ENCODE data around the gene GTSE1. TPM values are rescaled to one million over a fixed set of nuclear protein-coding genes. Genes with fewer than 3 reads are reported as not detected.

The GTSE1 gene
- total and polyA plus RNA-seq, 2 experiments from 2014 or later = 6.1 to 8.0 TPM

GRCh38 chr22:46368422-46368821 is 71.8 kb downstream of the GTSE1 start:
- Histone ChIP-seq H3K9me3 (ENCODE audit: low read depth) (no peaks in the 10 kb centered on the region), H3F3A (ENCODE audit: insufficient read depth) (no peaks in the 10 kb centered on the region), H3K36me3 (ENCODE audit: low read depth) (no peaks in the 10 kb centered on the region), H3K27ac (no peak overlapping the region), H3K9ac (no peak overlapping the region), H3K27me3 (replicated peaks; ENCODE audit: insufficient read depth) (no peaks in the 10 kb centered on the region), H3K9me2 (ENCODE audit: insufficient read depth) (no peaks in the 10 kb centered on the region), H3K4me2 (ENCODE audit: unreplicated experiment) (no peak overlapping the region), H3K4me3 (no peak overlapping the region), H3K79me2 (ENCODE audit: insufficient read depth) (no peaks in the 10 kb centered on the region), H3K4me1 (ENCODE audit: insufficient read depth) (no peaks in the 10 kb centered on the region), H2AFZ (no peak overlapping the region), H4K20me1 (ENCODE audit: insufficient read depth) (no peaks in the 10 kb centered on the region)
- no peak for DNase-seq
- WGBS, 2 experiments (ENCODE audit: low coverage in 1 of 2, low lambda C conversion rate in 2 of 2, missing lambda C conversion rate in 2 of 2) = 60 to 69% methylated on average over 11 to 12 of the region's 12 CpGs
- in situ Hi-C loops (cut with MboI) = no loop called here
- no peak for TF ChIP-seq EZH2 (IDR thresholded peaks at IDR 0.05; ENCODE audit: insufficient read depth, poor library complexity, severe bottlenecking)
- TF ChIP-seq EZH2phosphoT487 (IDR thresholded peaks at IDR 0.05; ENCODE audit: insufficient read depth, low read depth) = no peak

GRCh38 chr22:46368871-46369715 is 72.4 kb downstream of the GTSE1 start:
- Histone ChIP-seq H3K36me3 (ENCODE audit: low read depth) (no peaks in the 10 kb centered on the region), H3K4me1 (ENCODE audit: insufficient read depth) (no peaks in the 10 kb centered on the region), H3K4me2 (ENCODE audit: unreplicated experiment) (no peak overlapping the region), H3K9me3 (ENCODE audit: low read depth) (no peaks in the 10 kb centered on the region), H3K27ac (no peak overlapping the region), H3K9me2 (ENCODE audit: insufficient read depth) (no peaks in the 10 kb centered on the region), H3K4me3 (no peak overlapping the region), H3K27me3 (replicated peaks; ENCODE audit: insufficient read depth) (no peaks in the 10 kb centered on the region), H3K9ac (no peak overlapping the region), H3K79me2 (ENCODE audit: insufficient read depth) (no peaks in the 10 kb centered on the region), H3F3A (ENCODE audit: insufficient read depth) (no peaks in the 10 kb centered on the region), H4K20me1 (ENCODE audit: insufficient read depth) (no peaks in the 10 kb centered on the region), H2AFZ (no peak overlapping the region)
- TF ChIP-seq EZH2phosphoT487 (IDR thresholded peaks at IDR 0.05; ENCODE audit: insufficient read depth, low read depth) (no peak), EZH2 (IDR thresholded peaks at IDR 0.05; ENCODE audit: insufficient read depth, poor library complexity, severe bottlenecking) (no peak)
- 71 to 72% methylated on average over 30 to 31 of the region's 31 CpGs for WGBS, 2 experiments (ENCODE audit: low coverage in 1 of 2, low lambda C conversion rate in 2 of 2, missing lambda C conversion rate in 2 of 2)
- DNase-seq = no peak
- in situ Hi-C loops (cut with MboI) = no loop called here

GRCh38 chr22:46369716-46370583 is 73.3 kb downstream of the GTSE1 start:
- TF ChIP-seq EZH2 (IDR thresholded peaks at IDR 0.05; ENCODE audit: insufficient read depth, poor library complexity, severe bottlenecking) (no peak), EZH2phosphoT487 (IDR thresholded peaks at IDR 0.05; ENCODE audit: insufficient read depth, low read depth) (no peak)
- Histone ChIP-seq H3K4me1 (ENCODE audit: insufficient read depth) (no peaks in the 10 kb centered on the region), H3K79me2 (ENCODE audit: insufficient read depth) (no peaks in the 10 kb centered on the region), H3K4me2 (ENCODE audit: unreplicated experiment) (no peak overlapping the region), H3K36me3 (ENCODE audit: low read depth) (no peaks in the 10 kb centered on the region), H3K9me2 (ENCODE audit: insufficient read depth) (no peaks in the 10 kb centered on the region), H2AFZ (no peak overlapping the region), H3K27me3 (replicated peaks; ENCODE audit: insufficient read depth) (no peaks in the 10 kb centered on the region), H3K4me3 (no peak overlapping the region), H3K27ac (no peak overlapping the region), H3F3A (ENCODE audit: insufficient read depth) (no peaks in the 10 kb centered on the region), H3K9ac (no peak overlapping the region), H4K20me1 (ENCODE audit: insufficient read depth) (no peaks in the 10 kb centered on the region), H3K9me3 (ENCODE audit: low read depth) (no peaks in the 10 kb centered on the region)
- no peak for DNase-seq
- in situ Hi-C loops (cut with MboI) = no loop called here
- 59 to 60% methylated on average over 23 to 25 of the region's 25 CpGs for WGBS, 2 experiments (ENCODE audit: low coverage in 1 of 2, low lambda C conversion rate in 2 of 2, missing lambda C conversion rate in 2 of 2)

GRCh38 chr22:46370584-46371291 is 74.1 kb downstream of the GTSE1 start:
- WGBS, 2 experiments (ENCODE audit: low coverage in 1 of 2, low lambda C conversion rate in 2 of 2, missing lambda C conversion rate in 2 of 2) = 70 to 74% methylated on average over 15 of the region's 15 CpGs
- DNase-seq = no peak
- in situ Hi-C loops (cut with MboI) = no loop called here
- TF ChIP-seq EZH2phosphoT487 (IDR thresholded peaks at IDR 0.05; ENCODE audit: insufficient read depth, low read depth) = no peak
- no peak for TF ChIP-seq EZH2 (IDR thresholded peaks at IDR 0.05; ENCODE audit: insufficient read depth, poor library complexity, severe bottlenecking)
- Histone ChIP-seq H3K36me3 (ENCODE audit: low read depth) (no peaks in the 10 kb centered on the region), H3F3A (ENCODE audit: insufficient read depth) (no peaks in the 10 kb centered on the region), H3K4me2 (ENCODE audit: unreplicated experiment) (no peak overlapping the region), H3K9me3 (ENCODE audit: low read depth) (no peaks in the 10 kb centered on the region), H3K4me3 (no peak overlapping the region), H2AFZ (no peak overlapping the region), H3K4me1 (ENCODE audit: insufficient read depth) (no peaks in the 10 kb centered on the region), H3K9ac (no peak overlapping the region), H3K9me2 (ENCODE audit: insufficient read depth) (no peaks in the 10 kb centered on the region), H4K20me1 (ENCODE audit: insufficient read depth) (no peaks in the 10 kb centered on the region), H3K27ac (no peak overlapping the region), H3K27me3 (replicated peaks; ENCODE audit: insufficient read depth) (no peaks in the 10 kb centered on the region), H3K79me2 (ENCODE audit: insufficient read depth) (no peaks in the 10 kb centered on the region)
